Measurements from ENCODE around the gene PSMA5. TPM values are rescaled to one million over a fixed set of nuclear protein-coding genes. Genes with fewer than 3 reads are reported as not detected.

Gene PSMA5
- total RNA-seq, 2 donors from 2014 or later = 117 to 122 TPM

DNA sequence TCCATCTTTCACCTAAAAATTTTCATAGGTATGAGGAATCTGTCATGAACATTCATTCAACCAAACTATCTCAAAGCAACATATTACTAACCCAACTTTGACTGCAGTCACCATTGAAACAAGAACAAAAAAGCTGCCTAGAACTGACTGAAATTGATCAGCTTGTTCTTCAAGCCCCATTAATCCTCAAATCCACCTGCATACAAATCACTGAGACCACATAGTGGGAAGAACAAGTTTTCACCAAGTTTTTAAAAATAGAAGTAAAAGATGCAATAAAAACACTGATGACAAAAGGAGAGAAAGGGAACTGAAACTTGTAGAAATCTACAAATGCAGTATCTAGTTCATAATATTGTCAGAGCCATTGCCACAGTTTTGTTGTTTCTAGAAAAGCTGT lies 34.6 kb downstream of the PSMA5 start:
- no peaks in the 10 kb centered on the region for H3K36me3 ChIP-seq (ENCODE audit: control insufficient read depth, insufficient read depth, low read length)
- no peaks in the 10 kb centered on the region for H3K27me3 ChIP-seq (ENCODE audit: control insufficient read depth, insufficient read depth, low read length, poor library complexity, severe bottlenecking)
- H3K9me3 ChIP-seq (ENCODE audit: control insufficient read depth, low read length) = no peaks in the 10 kb centered on the region
- TF ChIP-seq, protein P1, sequence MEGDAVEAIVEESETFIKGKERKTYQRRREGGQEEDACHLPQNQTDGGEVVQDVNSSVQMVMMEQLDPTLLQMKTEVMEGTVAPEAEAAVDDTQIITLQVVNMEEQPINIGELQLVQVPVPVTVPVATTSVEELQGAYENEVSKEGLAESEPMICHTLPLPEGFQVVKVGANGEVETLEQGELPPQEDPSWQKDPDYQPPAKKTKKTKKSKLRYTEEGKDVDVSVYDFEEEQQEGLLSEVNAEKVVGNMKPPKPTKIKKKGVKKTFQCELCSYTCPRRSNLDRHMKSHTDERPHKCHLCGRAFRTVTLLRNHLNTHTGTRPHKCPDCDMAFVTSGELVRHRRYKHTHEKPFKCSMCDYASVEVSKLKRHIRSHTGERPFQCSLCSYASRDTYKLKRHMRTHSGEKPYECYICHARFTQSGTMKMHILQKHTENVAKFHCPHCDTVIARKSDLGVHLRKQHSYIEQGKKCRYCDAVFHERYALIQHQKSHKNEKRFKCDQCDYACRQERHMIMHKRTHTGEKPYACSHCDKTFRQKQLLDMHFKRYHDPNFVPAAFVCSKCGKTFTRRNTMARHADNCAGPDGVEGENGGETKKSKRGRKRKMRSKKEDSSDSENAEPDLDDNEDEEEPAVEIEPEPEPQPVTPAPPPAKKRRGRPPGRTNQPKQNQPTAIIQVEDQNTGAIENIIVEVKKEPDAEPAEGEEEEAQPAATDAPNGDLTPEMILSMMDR (conservative IDR thresholded peaks at IDR 0.05) = no peak
- Mint-ChIP-seq H3K9me3 (no peaks in the 10 kb centered on the region), H3K36me3 (ENCODE audit: low read depth) (no peaks in the 10 kb centered on the region), H3K27me3 (ENCODE audit: insufficient read depth) (no peaks in the 10 kb centered on the region), H3K4me1 (peaks cover 26% of the 10 kb centered on the region), H3K27ac (no peak overlapping the region), H3K4me3 (no peak overlapping the region)
- H3K9ac ChIP-seq (ENCODE audit: extremely low read depth, low read length, poor library complexity, severe bottlenecking) = no peak overlapping the region
- H3K27ac ChIP-seq (ENCODE audit: low read depth, low read length) = no peak overlapping the region
- H3K4me1 ChIP-seq (ENCODE audit: control insufficient read depth, insufficient read depth, low read length) = peaks cover 9% of the 10 kb centered on the region
- no peak overlapping the region for H3K4me3 ChIP-seq (ENCODE audit: low read length)
- no peak for DNase-seq

DNA sequence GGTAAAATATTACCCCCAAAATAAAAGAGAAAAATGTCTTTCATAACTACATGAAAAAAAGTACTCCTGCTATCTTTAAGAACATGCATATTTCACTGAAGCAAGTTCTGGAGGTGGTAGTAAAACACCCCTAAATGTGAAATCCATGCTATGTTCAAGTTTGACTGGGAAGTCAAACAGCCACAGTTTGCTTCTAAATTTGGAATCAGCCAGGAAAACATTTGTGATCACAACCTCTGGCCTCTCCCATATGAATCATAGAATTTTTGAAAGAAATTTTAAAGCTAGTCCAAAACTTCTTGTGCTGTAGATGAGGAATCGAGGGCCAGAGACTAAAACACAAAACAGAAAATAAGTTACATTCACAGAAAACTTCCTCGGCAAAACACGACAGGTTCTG lies 35.1 kb downstream of the PSMA5 start:
- Mint-ChIP-seq H3K27ac (no peak overlapping the region), H3K4me3 (no peak overlapping the region), H3K9me3 (no peaks in the 10 kb centered on the region), H3K4me1 (peaks cover 21% of the 10 kb centered on the region), H3K36me3 (ENCODE audit: low read depth) (no peaks in the 10 kb centered on the region), H3K27me3 (ENCODE audit: insufficient read depth) (no peaks in the 10 kb centered on the region)
- Histone ChIP-seq H3K4me3 (ENCODE audit: low read length) (no peak overlapping the region), H3K27me3 (ENCODE audit: control insufficient read depth, insufficient read depth, low read length, poor library complexity, severe bottlenecking) (no peaks in the 10 kb centered on the region), H3K9me3 (ENCODE audit: control insufficient read depth, low read length) (no peaks in the 10 kb centered on the region), H3K4me1 (ENCODE audit: control insufficient read depth, insufficient read depth, low read length) (peaks cover 9% of the 10 kb centered on the region), H3K27ac (ENCODE audit: low read depth, low read length) (no peak overlapping the region), H3K36me3 (ENCODE audit: control insufficient read depth, insufficient read depth, low read length) (no peaks in the 10 kb centered on the region), H3K9ac (ENCODE audit: extremely low read depth, low read length, poor library complexity, severe bottlenecking) (no peak overlapping the region)
- TF ChIP-seq, protein P1 (conservative IDR thresholded peaks at IDR 0.05) = no peak
- 93% methylated on average over 3 of the region's 3 CpGs; no CpG with 5 or more reads in 1 of the 2 experiments for WGBS, 2 experiments (ENCODE audit: insufficient coverage in 1 of 2, insufficient read length in 1 of 2)
- no peak for DNase-seq

DNA sequence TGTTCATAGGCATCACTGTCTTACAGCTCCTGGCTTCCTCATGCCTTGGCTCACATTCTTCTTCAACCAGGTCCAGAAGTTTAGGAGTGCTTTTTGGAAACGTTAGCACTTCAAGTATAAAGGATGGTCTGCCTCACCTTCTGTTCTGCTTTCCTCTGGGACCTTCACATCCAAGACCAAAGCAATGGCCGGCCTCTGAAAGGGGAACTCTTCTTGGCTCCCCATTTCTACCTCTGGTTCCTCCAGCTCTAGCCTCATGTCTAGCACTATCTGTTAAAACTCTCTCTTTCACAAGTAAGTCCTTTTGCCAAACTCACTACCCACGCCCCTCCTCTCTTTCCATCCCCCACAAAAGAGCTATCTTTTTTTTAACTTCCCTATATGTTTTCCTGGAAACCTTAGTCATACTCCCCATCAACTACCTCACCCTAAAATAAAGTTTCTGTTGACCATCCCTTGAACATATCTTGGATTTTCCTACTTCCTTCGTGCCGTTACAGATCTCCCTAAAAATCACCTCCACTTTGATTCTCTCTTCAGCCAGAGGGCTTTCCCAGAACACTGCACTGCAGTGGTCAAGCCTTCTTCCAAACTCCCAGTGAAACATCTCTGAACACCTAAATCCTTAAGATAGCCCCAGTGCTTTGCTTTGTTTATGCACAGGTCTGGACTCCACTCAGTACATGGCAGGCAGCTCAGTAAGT lies 36.5 kb downstream of the PSMA5 start:
- Histone ChIP-seq H3K9ac (ENCODE audit: extremely low read depth, low read length, poor library complexity, severe bottlenecking) (no peak overlapping the region), H3K4me3 (ENCODE audit: low read length) (no peak overlapping the region), H3K36me3 (ENCODE audit: control insufficient read depth, insufficient read depth, low read length) (no peaks in the 10 kb centered on the region), H3K27me3 (ENCODE audit: control insufficient read depth, insufficient read depth, low read length, poor library complexity, severe bottlenecking) (no peaks in the 10 kb centered on the region), H3K27ac (ENCODE audit: low read depth, low read length) (no peak overlapping the region), H3K9me3 (ENCODE audit: control insufficient read depth, low read length) (peaks cover 5% of the 10 kb centered on the region), H3K4me1 (ENCODE audit: control insufficient read depth, insufficient read depth, low read length) (peaks cover 9% of the 10 kb centered on the region)
- peaks cover 6% of the 10 kb centered on the region for H3K36me3 Mint-ChIP-seq (ENCODE audit: low read depth)
- no peak overlapping the region for H3K4me3 Mint-ChIP-seq
- no peak overlapping the region for H3K27ac Mint-ChIP-seq
- TF ChIP-seq, protein P1 (conservative IDR thresholded peaks at IDR 0.05) = no peak
- no peak for DNase-seq
- 92% methylated on average over 4 to 5 of the region's 5 CpGs for WGBS, 2 experiments (ENCODE audit: insufficient coverage in 1 of 2, insufficient read length in 1 of 2)
- peaks cover under 1% of the 10 kb centered on the region for H3K9me3 Mint-ChIP-seq
- H3K4me1 Mint-ChIP-seq = peaks cover 19% of the 10 kb centered on the region
- H3K27me3 Mint-ChIP-seq (ENCODE audit: insufficient read depth) = no peaks in the 10 kb centered on the region

Data from endodermal cell (in vitro differentiated cells).